Activated T-helper 9 cell treated with anti-CD3 and anti-CD28 coated beads, Interleukin-2, amount 50 U/mL, for 16 hours (primary cell): ENCODE data around the gene HDLBP.
"Not testable (repeated sequence)": the region's sequence is repeated elsewhere in the genome, so short reads cannot be mapped to it uniquely, and the experiment has no call there.

Experiments used
- DNase-seq: peaks from one replicate; pipeline ENCODE4 v3.0.0-alpha.2; 2020; ENCODE audit warnings: low read depth

The HDLBP gene

DNA sequence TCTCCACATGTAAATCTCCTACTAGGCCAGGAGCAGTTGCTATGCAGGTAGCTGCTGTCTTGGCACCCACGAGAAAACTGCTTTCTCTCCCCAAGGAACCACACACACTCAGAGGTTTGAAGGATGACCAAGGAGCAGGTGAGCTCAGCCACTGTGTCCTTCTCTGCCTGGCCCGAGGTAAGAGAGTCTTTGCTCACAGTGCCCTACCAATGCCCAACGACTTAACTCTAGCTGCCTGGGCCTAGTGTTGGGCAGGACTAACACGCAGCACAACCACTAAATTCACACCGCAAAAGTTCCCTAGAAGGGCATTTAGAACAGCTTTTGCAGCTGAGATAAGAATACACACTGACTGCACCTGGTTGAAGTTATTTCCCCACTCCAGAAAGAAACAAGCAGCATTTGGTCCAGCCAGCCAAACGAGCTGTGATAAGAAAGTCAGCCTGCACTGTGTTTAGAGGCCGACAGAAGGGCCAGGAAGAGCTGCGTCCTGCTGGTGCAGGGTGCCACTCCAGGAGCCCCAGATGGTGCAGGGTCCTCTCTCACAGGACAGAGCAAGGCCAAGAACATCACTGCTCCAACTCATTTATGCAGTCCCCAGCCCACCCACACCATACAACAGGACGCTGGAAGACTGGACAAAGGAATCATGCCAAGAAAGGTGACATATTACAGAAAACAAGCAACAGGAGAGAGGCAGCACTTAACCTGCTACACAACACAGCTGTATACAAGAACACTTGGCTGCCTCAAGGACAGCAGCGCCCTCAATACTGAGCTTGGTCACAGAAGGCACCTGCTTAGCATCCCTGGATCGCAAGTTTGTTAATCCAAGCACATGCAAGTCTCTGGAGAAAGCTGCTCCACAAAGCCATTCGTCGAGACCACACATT lies 12.5 kb downstream of the HDLBP start:
- DNase-seq: no peak

DNA sequence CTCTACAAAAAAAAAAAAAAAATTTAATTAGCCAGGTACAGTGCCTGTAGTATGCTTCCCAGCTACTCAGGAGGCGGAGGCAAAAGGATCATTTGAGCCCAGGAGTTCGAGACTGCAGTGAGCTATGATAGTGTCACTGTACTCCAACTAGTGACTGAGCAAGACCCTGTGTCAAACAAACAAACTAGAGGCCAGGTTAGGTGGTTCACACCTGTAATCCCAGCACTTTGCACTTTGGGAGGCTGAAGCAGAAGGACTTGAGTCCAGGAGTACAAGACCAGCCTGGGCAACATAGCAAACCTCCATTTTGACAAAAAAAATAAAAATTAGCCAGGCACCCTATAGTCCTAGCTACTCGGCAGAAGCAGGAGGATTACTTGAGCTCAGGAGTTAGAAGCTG lies 13.4 kb downstream of the HDLBP start:
- DNase-seq: no peak

DNA sequence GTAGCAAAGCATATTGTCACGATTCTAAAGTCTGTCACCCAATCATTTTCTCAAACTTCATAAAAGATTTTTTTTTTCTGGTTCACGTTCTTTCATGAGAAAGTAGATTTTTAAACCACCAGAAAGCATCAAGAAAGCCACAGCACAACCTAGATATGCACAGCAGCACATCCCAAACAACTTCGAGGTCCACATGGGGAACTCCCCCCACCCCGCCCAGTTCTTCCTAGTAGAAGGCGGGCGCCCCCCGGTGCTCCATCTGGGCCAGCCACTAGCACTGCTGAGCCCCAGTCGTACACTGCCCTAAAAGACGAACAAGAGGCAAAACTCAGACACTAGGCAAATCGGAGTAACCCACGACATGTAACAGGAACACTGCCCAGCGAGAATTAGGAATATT lies 15.5 kb downstream of the HDLBP start:
- DNase-seq: no peak

DNA sequence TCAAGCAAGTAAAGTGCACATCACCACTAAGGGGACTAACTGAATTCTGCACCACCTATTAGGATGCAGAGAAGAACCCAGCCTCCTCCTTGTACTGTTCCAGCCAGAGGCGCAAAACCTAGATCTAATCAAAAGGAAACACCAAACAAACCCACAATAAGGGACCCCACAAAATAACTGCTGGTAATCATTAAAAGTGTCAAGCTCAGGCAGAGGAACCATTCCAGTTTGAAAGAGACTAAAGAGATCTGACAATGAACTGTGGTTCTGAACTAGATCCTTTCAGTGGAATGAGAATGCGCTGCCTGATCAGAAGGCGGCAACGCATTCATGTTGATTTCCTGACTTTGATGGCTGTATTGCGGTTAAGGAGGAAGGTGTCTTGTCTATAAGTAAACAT lies 16.8 kb downstream of the HDLBP start:
- no peak for DNase-seq

DNA sequence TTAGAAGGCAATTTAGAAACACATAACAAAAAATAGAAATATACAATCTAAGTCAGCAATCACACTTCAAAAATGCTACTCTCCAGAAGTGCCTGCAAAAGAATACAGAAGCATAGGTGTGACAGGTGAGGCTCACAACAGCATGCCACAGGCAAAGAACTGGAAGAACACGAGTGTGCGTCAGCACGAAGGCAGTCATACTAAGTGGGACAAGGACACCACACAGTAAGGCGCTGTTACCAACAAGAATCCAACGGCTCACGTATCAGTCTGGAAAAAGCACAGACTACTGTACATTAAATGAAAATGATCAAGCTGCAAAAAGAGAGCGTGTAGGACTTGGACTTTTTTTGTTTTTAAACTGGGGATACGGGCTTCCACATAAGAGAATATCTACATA lies 18.7 kb downstream of the HDLBP start:
- no peak for DNase-seq

DNA sequence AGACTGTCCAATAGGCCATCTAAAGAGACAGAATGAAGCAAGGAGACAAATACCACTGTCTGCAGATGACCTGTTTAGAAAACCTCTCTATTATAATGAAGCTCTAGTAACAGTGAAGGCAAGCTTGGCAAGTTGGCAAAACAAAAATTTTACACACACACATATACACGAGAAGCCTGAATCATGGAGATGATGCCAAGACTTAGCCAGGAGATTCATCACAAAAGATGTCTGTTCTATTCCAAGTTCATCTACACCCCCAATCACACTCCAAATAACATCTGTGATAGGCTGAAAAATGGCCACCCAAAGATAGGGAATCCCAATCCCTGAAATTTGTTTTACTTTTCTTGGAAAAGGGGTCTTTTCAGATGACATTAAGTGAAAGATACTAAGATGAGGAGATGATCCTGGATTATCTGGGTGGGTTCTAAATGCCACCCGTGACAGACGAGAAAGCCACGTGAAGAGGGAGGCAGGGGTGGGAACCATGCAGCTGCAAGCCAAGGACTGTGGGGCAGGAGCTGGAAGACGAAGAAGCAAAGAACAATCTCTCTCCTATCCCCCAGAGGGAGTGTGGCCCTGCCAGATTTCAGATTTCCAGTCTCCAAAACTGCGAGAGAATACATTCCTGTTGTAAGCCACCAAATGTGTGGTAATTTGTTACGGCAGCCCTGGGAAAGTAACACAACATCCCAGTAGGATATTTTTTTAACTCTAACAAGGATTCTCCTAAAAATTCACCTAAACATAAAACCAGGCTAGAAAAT lies 20.0 kb downstream of the HDLBP start:
- DNase-seq: no peak

DNA sequence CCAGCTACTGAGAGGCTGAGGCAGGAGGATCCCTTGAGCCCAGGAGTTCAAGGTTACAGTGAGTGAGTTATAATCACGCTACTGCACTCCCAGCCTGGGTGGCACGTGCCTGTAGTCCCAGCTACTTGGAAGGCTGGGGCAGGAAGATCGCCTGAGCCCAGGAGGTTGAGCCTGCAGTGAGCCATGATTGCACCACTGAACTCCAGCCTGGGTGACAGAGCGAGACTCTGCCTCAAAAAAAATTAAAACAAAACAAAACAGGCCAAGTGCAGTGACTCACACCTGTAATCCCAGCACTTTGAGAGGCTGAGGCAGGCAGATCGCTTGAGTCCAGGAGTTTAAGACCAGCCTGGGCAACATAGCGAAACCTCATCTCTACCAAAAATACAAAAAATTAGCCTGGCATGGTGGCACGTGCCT lies 22.1 kb downstream of the HDLBP start:
- not testable (repeated sequence) for DNase-seq

DNA sequence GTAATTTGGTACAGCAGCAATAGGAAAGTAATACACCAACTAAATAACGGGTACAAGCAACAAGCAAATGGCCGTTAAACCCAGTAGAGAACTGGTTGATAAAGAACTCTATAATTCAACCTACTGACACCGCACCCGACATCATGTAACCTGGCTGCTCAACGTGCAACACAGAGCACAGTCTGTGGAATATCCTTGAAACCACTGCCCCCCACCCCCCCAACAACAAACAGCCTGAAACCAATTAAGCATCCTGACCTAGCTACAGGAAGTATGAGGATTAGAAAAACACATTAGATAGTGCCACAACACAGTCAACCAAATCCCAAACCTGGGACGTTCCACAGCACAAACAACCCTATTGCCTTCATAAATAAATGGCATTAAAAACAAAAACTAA lies 23.5 kb downstream of the HDLBP start:
- no peak for DNase-seq

DNA sequence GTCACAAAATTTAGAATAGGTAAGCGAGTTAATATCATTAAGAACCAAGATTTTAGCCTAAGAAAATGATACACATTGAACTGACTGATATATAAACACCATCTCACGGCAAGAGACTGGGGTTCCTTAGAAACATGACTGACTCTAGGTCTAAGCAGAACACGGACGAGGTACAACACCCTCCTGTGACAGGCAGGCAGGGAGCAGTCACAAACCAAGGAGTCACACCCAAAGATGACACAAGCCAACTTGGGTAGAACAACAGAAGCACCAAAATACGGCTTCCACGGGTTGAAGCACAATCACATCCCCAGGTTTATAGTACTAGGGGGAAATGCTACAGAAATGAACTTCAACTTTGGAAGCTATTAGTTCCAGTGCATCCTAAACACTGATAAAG lies 24.3 kb downstream of the HDLBP start:
- DNase-seq: no peak

DNA sequence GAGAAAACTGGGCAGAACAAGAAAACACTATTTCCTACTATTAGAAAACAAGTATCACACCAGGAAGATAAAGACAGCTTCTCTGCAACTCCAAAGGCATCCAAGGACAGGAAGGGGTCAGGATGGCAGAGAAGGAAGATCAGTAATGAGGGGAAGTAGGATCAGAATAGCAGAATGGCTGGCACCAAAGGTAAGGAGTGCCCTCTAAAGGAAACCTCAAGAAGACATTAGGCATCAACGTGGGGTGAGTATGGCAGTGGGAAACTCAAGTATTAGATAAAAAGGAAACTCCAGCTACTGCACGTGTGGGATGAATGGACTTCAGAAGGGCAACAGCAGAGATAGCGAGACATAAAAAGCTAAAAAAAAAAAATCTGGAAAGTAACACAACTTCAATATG lies 25.9 kb downstream of the HDLBP start:
- DNase-seq: no peak

DNA sequence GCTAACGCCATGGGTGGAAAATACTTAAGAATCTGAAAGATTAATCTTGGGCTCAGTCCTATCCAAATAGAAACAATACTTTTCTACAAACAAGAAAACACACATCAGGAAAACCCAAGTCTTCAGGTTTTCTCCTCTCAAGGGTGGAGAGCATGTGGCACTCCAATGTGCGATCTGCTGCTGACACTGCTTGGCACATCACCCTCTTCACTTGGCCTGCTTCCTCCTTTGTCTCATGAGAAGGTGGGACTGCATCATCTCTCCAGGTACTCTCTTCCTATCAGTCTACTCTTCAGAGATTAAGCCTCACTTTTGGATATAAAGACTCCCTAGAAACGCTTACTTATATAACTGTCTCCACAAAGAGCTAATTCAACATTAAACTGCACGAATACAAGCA lies 26.4 kb downstream of the HDLBP start:
- DNase-seq: no peak

DNA sequence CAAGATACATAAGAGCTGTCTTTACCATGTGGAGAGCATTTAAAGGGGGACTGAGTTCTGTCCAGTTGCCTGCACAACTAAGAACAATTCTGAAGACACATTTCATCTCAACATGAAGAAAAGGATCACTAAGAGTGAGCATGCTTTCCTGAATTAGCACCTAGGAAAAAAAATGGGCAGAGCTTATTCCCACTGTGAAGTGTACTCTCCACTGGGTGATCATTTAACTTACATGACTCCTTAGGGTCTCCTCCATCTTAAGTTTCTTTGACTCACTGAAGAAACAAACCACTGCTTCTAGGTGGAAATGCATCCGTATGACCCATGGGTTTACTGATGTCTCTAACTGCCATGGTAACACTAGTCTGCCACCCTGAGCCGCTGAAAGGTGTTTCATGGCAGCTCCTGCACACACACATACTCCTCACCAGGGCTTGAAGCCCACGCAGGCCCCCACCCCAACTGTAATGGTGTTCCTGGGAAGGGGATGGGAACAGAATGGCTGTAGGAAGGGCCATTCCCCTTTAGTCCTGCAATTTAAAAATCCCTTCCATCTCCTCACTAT lies 27.1 kb downstream of the HDLBP start:
- DNase-seq: no peak

DNA sequence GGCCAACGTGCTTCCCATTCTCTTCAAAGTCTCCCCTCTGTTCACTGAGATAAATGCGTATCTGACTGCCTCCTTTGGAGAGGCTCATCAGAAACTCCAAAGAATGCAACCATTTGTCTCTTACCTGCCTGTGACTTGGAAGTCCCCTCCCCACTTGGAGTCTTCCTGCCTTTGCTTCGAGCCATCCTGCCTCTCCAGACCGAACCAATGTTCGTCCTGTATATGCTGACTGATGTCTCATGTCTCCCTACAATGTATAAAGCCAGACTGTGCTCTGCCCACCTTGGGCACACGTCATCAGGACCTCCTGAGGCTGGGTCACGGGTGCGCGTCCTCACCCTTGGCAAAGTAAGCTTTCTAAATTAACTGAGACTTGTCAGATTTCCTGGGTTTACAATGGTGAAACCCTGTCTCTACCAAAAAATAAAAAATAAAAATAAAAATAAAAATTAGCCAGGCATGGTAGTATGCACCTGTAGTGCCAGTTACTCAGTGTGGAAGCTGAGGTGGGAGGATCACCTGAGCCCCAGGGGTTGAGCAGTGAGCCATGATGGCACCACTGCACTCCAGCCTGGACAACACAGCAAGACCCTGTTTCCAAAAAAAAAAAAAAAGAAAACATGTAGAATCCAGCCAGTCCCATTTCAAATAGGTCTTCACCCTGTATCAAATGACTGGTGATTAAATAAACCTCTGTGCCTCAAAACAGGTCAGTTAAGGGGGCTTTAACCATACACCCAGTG lies 29.0 kb downstream of the HDLBP start:
- DNase-seq: no peak

DNA sequence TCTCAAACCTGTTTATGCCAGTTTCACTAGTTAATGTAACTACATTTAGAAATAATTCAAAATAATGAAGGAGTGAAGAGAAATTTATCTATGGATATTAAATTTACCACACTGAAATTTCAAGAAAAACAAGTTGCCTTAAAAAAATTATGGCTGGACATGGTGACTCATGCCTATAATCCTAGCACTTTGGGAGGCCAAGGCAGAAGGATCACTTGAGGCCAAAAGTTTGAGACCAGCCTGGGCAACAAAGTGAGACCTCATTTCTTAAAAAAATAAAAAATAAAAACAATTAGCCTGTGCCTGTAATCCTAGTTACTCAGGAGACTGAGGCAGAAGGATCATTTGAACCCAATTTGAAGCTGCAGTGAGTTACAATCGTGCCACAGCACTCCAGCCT lies 29.9 kb downstream of the HDLBP start:
- DNase-seq: no peak

DNA sequence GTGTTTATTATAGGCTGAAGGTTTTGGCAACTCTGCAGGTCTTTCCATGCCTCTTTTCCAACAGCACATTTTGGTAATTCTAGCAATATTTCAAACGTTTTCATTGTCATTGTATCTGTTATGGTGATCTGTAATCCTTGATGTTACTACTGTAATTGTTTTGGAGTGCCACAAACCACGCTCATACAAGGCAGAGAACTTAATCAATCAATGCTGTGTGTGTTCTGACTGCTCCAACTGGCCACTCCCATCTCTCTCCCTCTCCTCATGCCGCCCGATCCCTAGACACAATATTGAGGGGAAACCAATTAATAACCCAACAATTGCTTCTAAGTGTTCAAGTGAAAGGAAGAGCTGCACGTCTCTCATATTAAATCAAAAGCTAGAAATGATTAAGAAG lies 32.9 kb downstream of the HDLBP start:
- DNase-seq: no peak

DNA sequence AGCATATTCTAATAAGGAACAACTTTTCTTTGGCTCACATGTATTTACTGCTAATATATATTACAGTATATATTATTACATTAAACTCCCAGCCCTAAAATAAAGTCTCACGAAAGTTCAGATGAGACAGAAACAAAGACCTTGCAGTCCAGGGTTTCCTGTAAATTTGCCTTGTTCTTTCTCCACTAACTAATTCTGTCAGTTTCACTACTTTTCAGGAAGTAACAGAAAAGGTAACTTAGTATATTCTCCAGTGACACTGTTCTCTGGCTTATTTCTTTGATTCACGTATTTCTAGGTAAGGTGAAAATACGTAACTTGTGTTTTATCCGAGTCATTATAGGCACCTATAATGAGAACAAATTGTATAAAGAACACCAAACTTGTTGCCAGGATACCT lies 35.2 kb downstream of the HDLBP start:
- no peak for DNase-seq

DNA sequence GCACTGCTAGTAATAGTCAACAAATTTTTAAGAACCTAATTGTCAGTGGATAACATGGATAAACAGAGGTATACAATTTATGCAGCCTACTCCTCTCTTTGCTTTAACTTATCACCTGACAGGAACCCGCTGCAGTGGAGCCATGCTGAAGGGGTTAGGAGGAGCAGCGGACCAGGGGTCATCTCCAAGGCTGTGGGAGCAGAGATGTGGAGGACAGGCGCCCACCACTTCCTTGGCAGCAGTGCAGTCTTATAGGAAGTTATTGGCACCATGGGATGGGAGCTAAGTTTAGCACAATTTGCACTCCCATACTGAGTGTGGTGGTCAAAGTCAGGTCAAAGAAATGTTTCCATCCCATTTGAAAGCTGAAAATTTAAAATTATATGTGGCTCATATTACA lies 35.6 kb downstream of the HDLBP start:
- no peak for DNase-seq

DNA sequence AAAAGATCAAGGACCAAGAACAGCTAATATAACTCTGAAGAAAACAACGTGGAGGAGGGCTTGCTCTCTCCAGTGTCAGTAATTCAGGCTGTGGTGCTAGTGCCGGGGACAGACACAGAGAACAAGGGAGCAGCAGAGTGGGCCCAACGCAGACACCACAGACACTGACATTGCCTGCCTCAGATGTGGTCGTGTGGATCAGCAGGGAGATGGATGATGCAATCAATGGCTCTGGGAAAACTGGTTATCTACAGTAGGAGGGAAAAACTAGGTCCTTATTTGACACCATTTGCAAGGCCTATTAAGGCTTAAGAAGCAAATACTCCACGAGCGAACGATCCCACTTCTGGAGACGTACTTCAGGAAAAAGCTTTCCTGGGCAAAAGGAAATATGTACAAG lies 36.1 kb downstream of the HDLBP start:
- no peak for DNase-seq

DNA sequence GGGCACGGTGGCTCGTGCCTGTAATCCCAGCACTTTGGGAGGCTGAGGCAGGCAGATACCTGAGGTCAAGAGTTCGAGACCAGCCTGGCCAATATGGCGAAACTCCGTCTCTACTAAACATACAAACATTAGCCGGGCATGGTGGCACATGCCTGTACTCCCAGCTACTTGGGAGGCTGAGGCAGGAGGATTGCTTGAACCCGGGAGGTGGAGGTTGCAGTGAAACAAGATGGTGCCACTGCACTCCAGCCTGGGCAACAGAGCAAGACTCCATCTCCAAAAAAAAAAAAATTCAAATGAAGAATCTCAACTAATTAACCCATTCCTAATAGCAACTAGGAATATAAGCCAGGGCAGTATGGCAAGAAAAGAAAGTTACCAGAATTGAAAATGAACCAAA lies 37.2 kb downstream of the HDLBP start:
- DNase-seq: not testable (repeated sequence)

DNA sequence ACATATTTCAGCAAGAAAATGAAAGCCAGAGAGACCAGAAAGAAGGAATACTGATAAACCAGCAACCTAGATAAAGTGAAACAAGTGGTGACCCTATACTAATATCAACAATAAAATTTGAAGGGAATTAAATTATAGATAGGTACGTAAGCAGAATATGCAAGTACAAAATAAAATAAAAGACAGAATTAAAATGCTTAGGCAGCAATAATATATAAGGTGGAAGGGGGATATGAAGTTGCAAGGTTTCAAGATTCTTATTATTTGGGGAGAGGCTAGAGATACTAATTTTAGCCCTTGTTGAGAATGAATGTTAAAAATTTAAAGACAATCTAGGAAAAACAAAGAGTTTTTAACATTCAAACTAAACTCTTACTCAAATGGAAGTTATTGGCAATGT lies 39.6 kb downstream of the HDLBP start:
- no peak for DNase-seq

DNA sequence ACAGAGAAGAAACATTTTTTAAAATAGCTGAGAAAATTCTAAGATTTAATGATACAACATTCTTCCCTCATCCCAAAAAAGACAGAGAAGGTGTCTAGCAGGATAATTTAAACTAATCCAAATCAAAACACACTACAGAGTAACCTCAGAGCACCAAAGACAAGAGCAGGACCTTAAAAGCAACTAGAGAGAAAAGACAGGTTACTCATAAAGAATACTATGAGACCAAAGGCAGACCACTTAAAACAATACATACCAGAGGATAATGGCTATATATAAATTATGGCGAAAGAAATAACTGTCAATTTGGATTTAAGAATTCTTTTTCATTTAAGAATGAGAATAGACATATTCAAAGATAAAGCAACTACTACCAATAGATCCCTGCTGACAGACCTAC lies 40.0 kb downstream of the HDLBP start:
- no peak for DNase-seq

DNA sequence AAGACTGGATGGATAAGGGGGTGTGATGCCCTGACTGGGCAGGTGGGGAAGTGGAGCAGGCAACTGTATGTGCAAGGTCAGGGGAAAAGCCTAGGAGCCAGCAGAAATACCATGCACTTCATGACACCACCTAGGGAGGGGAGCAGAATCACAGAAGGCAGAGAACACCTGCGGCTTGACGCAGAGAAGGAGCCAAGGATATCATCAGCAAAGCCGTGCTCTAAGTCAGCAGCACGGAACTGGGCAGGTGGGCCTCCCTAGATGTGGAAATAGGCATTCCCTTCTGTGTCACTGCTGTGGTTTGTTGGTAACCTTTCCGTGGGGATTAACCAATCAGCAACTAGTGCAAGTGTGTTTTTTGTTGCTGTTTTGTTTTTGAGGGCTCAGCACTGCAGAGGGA lies 41.3 kb downstream of the HDLBP start:
- DNase-seq: no peak
